GM19240 (cell line): ENCODE results near the gene TNFRSF18.

Experiments used
- DNase-seq: peaks from one replicate; pipeline ENCODE4 v3.0.0; 2011; ENCODE audit warnings: low spot score; ENCODE audit not compliant: insufficient read length

The TNFRSF18 gene

DNA sequence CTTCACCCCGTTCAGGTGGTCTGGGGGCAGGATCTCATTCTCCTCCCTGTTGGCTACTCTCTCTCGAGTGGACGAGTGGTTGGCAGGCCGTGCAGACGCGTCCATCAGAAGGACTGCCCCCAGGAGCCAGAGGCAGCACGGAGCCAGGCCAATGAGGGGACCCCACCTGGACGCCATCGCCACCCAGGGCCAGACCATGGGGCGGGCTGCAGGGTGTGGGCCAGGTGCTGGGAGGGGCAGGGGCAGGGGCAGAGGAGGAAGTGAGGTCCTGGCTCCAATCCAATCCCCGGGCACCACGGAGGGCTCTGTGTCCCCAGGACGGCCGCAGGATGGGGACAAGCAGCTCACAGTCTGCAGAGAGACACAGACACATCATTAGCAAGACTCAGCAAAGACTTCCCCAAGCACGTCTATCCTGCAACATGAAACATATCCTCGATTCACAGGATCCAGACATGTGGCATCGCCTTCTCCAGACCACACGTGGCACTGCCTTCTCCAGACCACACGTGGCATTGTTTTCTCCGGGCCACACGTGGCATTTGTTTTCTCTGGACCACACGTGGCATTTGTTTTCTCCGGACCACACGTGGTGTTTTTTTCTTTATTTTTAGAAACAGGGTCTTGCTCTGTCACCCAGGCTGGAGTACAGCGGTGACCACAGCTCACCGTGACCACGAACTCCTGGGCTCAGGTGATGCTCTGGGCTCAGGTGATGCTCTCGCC is 22.4 kb upstream of the TNFRSF18 start:
- DNase-seq: no peak

DNA sequence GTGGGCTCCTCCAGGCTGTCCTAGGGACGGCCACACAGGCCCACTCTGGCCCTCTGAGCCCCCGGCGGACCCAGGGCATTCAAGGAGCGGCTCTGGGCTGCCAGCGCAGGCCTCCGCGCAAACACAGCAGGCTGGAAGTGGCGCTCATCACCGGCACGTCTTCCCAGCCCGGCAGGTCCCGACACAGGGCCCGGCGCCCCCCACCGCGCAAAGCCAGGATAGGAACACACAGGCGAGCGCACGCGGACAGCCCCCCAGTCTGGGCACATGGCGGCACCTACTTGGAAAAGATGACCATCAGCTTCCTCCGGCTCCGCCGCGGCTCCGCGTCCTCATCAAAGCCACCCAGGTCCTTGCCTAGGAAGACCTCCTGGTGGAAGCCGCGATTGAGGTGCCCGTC is 21.8 kb upstream of the TNFRSF18 start:
- no peak for DNase-seq

DNA sequence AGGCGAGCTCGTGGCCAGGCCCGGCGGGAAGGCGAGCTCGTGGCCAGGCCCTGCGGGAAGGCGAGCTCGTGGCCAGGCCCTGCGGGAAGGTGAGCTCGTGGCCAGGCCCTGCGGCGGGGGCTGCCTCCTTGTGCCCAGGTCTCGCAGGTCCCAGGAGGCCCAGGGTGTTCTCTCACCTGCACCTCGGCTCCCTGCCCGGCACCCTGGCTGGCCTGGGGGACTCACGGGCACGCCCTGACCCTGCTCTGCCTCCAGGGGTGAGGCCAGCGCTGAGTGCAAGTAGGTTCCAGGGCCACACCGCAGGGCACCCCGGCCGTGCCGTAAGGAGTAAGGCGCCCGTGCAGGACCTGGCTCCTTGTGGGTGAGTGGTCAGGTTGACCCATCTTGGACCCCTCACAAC is 21.0 kb upstream of the TNFRSF18 start:
- DNase-seq: no peak

- DNase-seq: no peak
These were observed 20.4 kb upstream of the TNFRSF18 start for GRCh38 chr1:1226566-1227362.

DNA sequence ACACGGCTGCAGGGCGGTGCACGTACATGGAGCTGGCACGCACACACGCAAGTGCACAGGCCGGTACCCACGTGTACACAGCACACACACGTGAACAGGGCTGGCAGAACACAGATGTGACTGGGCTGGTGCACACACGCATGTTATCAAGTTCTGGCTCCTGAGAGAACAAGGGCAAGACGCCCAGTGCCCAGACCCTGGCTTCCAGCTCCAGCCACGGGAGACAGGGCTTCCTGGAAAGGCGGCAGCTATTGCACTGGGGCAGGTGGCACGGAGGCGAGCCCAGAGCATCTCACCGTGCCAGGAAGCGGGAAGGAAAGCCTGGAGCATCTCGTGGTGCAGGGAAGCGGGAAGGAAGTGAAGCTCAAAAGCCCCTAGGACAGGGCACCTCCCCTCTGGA is 19.5 kb upstream of the TNFRSF18 start:
- no peak for DNase-seq

DNA sequence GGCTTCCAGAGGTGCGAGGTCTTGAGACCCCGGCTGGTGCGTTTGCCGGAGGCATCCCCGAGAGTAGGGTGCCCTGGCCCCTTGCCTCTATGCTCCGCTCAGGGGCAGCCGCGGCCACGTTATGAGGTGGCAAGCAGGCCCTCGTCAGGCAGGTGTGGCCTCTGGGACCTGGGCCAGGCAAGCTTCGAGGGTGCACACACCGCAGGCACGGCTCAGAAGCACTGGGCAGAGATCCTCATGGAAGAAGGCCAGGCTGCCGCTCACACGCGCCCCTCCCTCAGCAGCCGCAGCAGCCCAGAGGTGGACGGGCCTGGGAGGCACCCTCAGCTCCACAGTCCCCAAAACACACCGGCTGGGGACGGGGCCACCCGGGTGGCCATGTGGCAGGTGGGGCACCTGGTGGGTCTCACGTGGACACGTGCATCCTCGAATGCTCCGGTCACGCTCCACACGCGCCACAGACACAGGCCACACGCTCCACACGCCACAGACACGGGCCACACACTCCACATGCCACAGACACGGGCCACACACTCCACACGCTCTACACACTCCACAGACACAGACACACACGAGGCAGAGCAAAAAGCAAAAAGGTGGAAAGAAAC is 18.9 kb upstream of the TNFRSF18 start:
- DNase-seq: no peak

- no peak for DNase-seq
These were observed 17.5 kb upstream of the TNFRSF18 start for GRCh38 chr1:1223891-1224290.

- no peak for DNase-seq
These were observed 16.9 kb upstream of the TNFRSF18 start for GRCh38 chr1:1223321-1223720.

- DNase-seq: no peak
These were observed 16.3 kb upstream of the TNFRSF18 start for GRCh38 chr1:1222575-1223225.

DNA sequence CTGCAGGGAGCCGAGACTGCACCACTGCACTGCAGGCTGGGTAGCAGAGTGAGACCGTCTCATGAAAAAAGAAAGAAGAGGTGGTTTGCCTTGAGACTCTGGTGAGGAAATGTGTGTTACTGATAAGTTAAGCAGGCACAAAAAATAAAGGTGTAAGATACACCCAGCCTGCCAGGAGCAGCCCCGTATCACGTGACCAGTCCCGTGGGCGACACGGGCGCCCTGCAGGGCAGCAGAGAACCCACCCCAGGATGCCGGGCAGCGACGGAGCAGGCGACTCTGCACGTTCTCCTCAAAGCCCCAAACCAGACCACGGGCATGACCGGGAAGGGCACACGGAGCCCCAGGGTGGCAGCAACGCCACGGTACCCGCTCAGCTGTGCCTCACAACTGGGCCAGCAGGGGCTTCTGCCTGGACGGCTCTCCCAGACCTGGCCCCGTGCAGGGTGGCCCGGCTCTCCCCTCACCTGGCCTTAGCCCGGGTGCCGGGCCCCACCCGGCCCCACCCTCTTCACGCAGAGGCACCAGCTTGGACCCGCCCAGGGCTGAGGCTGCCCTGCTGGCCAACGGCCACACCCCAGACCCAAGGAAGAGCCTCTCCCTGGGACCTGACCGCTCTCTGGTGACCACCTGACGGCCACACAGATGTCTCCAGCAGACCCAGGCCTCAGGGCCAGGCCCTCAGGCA is 15.6 kb upstream of the TNFRSF18 start:
- no peak for DNase-seq

DNA sequence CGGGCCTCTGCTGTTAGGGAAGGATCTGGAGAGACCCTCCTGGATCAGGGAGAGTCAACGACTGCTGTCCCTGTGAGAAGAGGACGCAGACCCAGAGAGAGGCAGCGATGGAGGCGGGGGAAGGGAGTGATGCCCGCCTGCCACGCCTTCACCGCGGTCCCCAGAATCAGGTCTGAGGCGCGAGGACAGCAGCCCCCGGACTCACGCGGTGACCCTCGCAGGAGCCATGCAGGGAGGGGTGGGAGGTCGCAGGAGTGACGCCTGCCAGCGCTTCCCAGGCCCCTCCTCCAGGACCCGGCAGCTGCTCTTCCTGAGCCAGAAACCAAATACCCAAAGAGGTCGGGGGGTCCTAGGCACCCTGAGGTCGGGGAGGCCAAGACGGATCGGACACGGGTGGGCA is 13.8 kb upstream of the TNFRSF18 start:
- DNase-seq: no peak

DNA sequence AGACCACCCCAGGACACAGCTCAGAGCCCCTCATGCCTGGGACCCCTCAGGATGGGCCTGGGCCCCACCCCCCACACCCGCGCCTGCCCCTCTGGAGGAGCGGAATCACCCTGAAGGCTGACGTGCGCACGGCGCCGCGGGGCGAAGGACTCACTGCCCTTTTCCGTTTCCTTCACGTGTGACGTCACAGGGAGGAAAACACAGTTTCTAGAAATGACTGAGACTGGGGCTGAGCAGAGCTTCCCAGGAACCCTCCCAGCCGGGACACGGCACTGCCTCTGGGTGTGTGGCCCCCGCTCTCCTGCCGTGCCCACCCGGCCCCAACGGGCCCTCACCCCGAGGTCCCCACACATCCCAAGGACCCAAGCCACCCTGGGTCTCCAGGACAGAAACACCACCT is 12.9 kb upstream of the TNFRSF18 start:
- no peak for DNase-seq

DNA sequence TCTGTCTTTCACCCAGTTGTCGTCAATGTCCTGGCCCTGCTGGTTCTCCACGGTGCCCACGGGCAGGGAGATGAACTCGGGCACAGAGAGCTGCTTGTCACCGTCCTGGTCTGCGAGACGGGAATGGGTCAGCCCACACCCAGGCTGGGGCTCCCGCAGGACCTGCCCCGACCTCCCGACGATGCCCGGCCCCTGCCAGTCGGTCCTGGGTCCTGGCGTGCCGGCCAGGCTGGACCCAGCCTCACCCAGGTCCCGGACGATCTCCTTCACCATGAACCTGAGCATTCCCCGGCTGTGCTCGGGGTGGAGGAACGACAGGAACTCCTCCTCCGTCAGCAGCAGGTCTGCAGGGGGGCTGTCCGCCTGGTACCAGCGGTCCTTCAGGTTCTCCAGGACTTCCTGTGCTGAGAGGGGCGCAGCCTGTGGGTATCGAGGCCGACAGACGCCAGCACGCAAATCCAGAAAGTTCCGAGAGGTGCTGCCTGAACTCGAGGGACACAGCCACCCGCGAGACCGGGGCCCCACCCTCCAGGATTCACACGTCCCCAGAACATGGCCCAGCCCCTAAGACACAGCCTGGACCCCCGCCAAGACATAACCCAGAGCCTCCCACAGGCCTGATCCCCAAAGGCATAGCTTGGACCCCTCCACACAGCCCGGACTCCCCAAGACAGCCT is 12.3 kb upstream of the TNFRSF18 start:
- no peak for DNase-seq

GRCh38 chr1:1217621-1218523 is 11.5 kb upstream of the TNFRSF18 start:
- DNase-seq: no peak

GRCh38 chr1:1216770-1217620 is 10.6 kb upstream of the TNFRSF18 start:
- no peak for DNase-seq

DNA sequence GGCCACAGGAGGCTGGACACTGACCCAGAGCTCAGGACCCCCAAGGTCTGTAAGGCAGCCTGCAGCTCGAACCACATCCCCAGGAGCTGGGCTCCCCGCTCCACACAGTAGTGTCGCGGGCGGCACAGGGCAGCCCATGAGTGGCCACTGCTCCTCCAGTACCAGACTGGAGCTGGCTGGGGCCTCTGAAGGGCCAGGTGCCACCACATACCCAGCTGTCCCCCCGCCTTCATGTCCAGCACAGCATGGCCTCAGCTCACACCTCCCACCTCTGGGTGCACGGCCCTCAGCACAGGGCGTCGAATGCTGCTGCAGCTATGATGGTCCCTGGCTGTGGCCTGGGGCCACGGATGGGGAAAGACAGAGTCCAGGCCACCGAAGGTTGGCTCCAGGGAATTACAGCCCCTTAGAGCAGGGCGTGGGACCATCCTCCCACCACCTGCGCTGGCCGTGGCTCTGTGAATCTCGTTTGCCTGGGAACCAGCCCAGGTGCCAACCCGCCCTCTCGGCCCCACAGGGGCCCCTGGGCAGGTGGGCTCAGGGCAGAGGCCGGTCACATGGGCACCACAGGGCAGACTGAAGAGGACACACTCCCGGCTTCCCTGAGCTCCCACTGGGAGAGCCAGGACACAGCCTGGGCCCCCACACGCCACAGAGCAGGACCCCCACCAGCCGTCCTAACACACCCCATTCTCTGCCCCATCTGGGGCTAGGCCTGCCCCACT is 9.7 kb upstream of the TNFRSF18 start:
- DNase-seq: no peak

DNA sequence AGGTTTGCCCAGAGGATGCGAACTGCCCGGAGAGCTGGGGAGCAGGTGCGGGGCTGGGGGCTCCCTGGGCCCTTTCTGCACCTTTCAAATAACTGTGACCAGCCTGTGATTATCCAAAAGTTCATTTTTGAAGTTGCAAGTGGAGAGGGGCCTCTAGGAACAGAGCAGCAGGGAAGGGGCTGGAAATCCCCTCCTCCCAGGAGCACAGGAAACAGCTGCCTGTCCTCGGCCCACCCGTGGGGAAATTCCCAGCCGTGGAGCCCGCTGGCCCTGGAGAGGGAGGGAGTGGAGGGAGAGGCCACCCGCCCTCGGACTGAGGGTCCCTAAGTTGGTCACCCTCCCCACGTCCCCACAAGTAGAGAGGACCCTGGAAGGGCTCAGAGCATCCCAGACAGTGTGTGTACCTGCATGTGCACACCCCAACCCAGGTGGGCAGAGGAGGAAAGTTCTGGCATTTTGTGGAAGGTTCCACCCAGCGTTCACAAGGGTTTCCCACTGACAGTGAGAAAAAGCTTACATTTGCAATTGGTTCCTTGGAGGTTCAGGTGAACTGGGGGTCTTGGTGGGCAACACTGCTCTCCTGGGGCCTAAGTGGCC is 8.8 kb upstream of the TNFRSF18 start:
- DNase-seq: no peak
